Hair follicular keratinocyte (primary cell): ENCODE results near the gene CBX6. TPM values are rescaled to one million over a fixed set of nuclear protein-coding genes. Genes with fewer than 3 reads are reported as not detected.

Experiments
- total RNA-seq: library from RNA; depleted of rRNA; stranded (reverse); fragments of >200 nt; gene quantifications from 2 replicates; pipeline ENCODE4 v1.2.3, GENCODE V29; 2015

CBX6 gene
- 14.4 and 17.0 TPM in 2 replicates for total RNA-seq

GRCh38 chr22:38872172-38872830 lies at the start of gene CBX6:
CBX6 (minus strand) TSS chr22:38872216; CDS start chr22:38872190, 26 bp downstream.

DNA sequence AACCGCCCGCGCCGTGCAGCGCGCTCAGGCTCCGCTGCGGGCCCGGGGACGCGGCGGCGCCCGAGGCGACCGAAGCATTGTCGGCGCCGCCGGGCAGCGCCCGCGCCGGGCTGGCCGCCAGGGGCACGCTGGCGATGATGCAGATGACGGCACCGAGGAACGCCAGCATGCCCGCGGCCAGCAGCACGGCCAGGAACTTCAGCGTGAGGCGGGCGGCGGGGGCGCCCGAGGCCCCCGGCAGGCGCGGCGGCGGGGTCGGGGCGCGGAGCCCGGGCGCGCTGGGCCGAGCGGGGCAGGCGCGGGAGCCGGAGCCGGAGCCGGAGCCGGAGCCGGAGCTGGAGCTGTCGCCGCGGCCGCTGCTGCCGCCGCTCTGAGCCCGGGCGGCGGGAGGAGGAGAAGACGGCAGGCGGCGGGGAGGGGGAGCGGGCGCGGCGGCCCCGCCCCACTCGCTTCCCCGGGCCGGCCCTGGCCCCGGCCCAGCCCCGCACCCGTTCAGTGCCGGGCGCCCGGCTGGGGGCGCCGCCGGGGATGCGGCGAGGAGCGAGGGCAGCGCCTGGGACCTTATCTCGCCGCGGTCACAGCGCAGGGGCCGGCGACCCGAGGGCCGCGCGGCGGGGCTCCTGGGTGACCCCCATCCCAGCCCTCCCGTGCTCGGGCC lies 28.2 kb downstream of the CBX6 start, which contains the start of gene NPTXR:
Gene NPTXR (minus strand): TSS at position 372 of the 658 bp plus-strand sequence.

Other genes with a start within 250 kb of the CBX6 start
- gene FAM227A, start 215.8 kb downstream of the CBX6 start, total RNA-seq: 0.16 TPM in 1 of 2 replicates, not detected in the other
- 22.9 and 24.1 TPM in 2 replicates for gene CBY1, start 215.6 kb downstream of the CBX6 start, total RNA-seq
- 57.6 and 109 TPM in 2 replicates for gene TOMM22, start 190.3 kb downstream of the CBX6 start, total RNA-seq
- 42.0 and 86.2 TPM in 2 replicates for gene JOSD1, start 171.3 kb downstream of the CBX6 start, total RNA-seq
- gene GTPBP1, start 166.3 kb downstream of the CBX6 start, total RNA-seq: 23.8 and 33.0 TPM in 2 replicates
- 72.1 and 72.8 TPM in 2 replicates for gene SUN2, start 116.2 kb downstream of the CBX6 start, total RNA-seq
- gene DNAL4, start 78.1 kb downstream of the CBX6 start, total RNA-seq: 18.8 and 23.2 TPM in 2 replicates
- 0.16 TPM in 1 of 2 replicates, not detected in the other for gene NPTXR, start 28.2 kb downstream of the CBX6 start, total RNA-seq
- gene APOBEC3A, start 85.4 kb upstream of the CBX6 start, total RNA-seq: not detected in 2 replicates
- 2.0 and 2.6 TPM in 2 replicates for gene APOBEC3B, start 110.1 kb upstream of the CBX6 start, total RNA-seq
- gene APOBEC3C, start 142.0 kb upstream of the CBX6 start, total RNA-seq: 42.9 and 53.4 TPM in 2 replicates
- gene APOBEC3D, start 148.9 kb upstream of the CBX6 start, total RNA-seq: 0.23 TPM in 1 of 2 replicates, not detected in the other
- 2.7 and 8.8 TPM in 2 replicates for gene APOBEC3F, start 168.6 kb upstream of the CBX6 start, total RNA-seq
- 8.4 and 20.9 TPM in 2 replicates for gene APOBEC3G, start 205.1 kb upstream of the CBX6 start, total RNA-seq
- gene APOBEC3H, start 225.0 kb upstream of the CBX6 start, total RNA-seq: 0.11 TPM in 1 of 2 replicates, not detected in the other